C4-2B (cell line): ENCODE measurements around the gene RTEL1.

Experiments used
- H3K27ac ChIP-seq: fragments of 450-650 bp; 2 replicates; pipeline ENCODE4 v1.5.1; 2017
- CTCF ChIP-seq: fragments of 450-650 bp; conservative IDR thresholded peaks from 2 replicates; pipeline ENCODE4 v1.5.1; 2017; ENCODE audit warnings: mild to moderate bottlenecking
- ZFX ChIP-seq: fragments of 450-650 bp; IDR thresholded peaks from 2 replicates; pipeline ENCODE4 v1.6.1; 2017

Gene RTEL1

GRCh38 chr20:63628246-63628975, 29.7 kb upstream of the RTEL1 start:
- TF ChIP-seq CTCF (no peak), ZFX (no peak)
- peak overlapping the region; percentile 99 for H3K27ac ChIP-seq

GRCh38 chr20:63630956-63631355, 27.2 kb upstream of the RTEL1 start:
- peak overlapping the region; percentile 27 for H3K27ac ChIP-seq

GRCh38 chr20:63631426-63631825, 26.7 kb upstream of the RTEL1 start:
- peak overlapping the region; percentile 27 for H3K27ac ChIP-seq

GRCh38 chr20:63633732-63634131, 24.4 kb upstream of the RTEL1 start:
- H3K27ac ChIP-seq = no peak overlapping the region
- TF ChIP-seq CTCF (no peak), ZFX (no peak)

- TF ChIP-seq CTCF (no peak), ZFX (no peak)
Observed at GRCh38 chr20:63635431-63636141, 22.5 kb upstream of the RTEL1 start.

GRCh38 chr20:63636752-63637628, 21.1 kb upstream of the RTEL1 start:
- H3K27ac ChIP-seq = no peak overlapping the region
- TF ChIP-seq CTCF (no peak), ZFX (no peak)

More at GRCh38 chr20:63635431-63636141, 22.5 kb upstream of the RTEL1 start:
- H3K27ac ChIP-seq = no peak overlapping the region

GRCh38 chr20:63639093-63639975, 18.8 kb upstream of the RTEL1 start:
- TF ChIP-seq CTCF (no peak), ZFX (no peak)

More at GRCh38 chr20:63639093-63639975, 18.8 kb upstream of the RTEL1 start:
- H3K27ac ChIP-seq = no peak overlapping the region
